Activated CD4-positive, alpha-beta T cell treated with anti-CD3 and anti-CD28 coated beads, Interleukin-2, Interleukin-6, amounts not matched to agents 100 ng/mL and 50 ng/mL, durations not matched to agents 16 hours and 8 hours (primary cell): ENCODE measurements around the gene CACNA1H.
"Not testable (repeated sequence)": the region's sequence is repeated elsewhere in the genome, so short reads cannot be mapped to it uniquely, and the experiment has no call there.

Experiments used
- DNase-seq: peaks from one replicate; pipeline ENCODE4 v3.0.0-alpha.2; 2020

The CACNA1H gene

GRCh38 chr16:1256874-1257322 is 104.0 kb downstream of the CACNA1H start:
- DNase-seq: no peak

GRCh38 chr16:1257561-1258224 is 104.8 kb downstream of the CACNA1H start:
- no peak for DNase-seq

GRCh38 chr16:1258225-1258600 is 105.3 kb downstream of the CACNA1H start:
- no peak for DNase-seq

GRCh38 chr16:1258906-1259759 is 106.2 kb downstream of the CACNA1H start:
- no peak for DNase-seq

DNA sequence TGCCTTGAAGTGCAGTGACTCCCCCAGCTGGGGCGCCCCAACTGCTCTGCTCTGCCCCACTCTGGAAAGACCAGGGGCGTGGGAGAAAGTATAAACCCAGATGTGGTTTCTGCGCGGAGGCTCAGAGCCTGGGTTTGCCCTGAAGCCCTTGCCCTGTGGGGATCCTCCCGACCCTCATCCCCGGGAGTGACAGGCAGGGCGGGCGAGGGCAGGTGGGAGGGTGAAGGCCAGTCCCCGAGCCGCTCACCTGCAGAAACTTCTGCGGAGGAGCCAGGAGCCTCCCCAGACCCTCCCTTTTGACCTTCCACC is 106.8 kb downstream of the CACNA1H start:
- no peak for DNase-seq

GRCh38 chr16:1260101-1260680 is 107.3 kb downstream of the CACNA1H start:
- DNase-seq: no peak

DNA sequence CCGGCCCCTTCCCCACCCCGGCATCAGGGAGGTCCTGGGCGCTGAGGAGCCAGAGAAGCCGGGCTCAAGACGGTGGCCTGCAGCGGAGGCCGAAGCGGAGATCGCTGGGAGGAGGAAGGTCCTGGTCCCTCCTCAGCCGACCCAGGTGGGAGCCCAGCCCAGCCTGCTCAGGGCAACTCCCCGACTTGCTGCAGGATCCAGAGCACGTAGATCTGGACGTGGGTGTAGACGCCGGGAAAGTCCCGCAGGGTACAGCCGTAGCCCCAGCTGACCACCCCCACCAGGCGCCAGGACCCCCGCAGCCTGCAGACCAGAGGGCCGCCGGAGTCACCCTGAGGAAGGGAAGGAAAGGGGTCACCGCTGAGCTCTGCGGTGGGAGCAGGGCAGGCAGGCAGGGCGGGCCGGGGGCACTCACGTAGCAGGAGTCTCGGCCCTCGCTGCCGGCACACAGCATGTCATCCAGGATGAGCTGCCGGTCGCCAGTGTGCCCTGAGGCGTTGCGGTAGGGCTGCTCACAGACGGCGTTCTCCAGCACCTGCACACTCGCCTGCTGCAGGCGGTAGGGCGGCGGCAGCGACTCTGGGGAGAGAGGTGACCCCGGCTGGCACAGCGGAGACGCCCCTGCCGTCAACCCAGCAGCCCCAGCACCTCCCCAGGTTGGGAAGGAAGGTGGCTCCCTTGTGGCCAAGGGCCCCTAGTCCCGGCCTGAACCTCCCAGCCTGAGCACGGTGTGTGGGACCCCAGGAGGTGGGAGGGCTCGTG is 108.4 kb downstream of the CACNA1H start:
- DNase-seq: no peak

DNA sequence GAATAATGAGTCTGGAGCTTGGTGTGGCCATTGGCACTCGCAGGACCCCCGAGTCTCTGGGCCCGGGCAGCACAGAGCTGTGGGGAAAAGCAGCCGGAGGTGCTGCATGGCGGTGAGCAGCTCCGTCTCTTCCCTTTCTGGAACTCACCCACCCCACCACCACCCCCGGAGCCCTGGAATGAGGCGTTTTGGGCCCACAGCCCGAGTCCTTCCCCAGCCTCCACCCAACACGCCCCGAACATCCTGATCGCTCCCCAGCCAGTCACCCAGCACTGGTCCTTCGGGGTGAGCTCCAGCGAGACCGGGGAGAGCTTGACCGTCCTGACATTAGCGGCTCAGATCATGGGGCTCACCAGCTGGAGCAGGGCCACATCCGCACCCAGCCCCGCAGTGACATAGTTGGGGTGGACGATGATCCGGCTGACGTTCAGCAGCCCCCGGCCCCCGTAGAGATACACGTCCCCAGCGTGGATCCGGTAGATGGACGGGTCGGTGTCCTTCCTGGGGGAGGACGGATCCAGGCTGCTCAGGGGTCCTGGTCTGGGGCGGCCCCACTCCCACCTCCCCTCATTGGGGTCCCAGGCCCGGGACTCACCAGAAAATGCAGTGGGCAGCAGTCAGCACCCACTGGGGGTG is 109.4 kb downstream of the CACNA1H start:
- no peak for DNase-seq

DNA sequence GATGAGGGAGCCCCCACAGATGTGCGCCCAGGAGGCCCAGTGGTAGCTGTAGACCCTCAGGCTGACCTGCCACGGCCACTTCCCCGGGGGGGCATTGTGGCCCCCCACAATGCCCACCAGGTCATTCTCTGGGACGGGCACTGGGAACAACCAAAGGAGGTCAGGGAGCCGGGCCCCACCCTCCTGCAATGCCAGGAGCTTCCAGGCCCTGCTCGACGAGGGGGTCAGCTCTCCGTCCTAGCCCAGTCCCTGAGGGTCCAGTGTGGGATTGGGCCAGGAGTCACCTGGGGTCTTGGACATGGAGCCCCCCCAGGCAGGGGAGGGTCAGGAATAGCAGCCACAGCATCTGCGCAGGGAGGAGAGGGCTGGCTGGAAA is 109.9 kb downstream of the CACNA1H start:
- DNase-seq: no peak

DNA sequence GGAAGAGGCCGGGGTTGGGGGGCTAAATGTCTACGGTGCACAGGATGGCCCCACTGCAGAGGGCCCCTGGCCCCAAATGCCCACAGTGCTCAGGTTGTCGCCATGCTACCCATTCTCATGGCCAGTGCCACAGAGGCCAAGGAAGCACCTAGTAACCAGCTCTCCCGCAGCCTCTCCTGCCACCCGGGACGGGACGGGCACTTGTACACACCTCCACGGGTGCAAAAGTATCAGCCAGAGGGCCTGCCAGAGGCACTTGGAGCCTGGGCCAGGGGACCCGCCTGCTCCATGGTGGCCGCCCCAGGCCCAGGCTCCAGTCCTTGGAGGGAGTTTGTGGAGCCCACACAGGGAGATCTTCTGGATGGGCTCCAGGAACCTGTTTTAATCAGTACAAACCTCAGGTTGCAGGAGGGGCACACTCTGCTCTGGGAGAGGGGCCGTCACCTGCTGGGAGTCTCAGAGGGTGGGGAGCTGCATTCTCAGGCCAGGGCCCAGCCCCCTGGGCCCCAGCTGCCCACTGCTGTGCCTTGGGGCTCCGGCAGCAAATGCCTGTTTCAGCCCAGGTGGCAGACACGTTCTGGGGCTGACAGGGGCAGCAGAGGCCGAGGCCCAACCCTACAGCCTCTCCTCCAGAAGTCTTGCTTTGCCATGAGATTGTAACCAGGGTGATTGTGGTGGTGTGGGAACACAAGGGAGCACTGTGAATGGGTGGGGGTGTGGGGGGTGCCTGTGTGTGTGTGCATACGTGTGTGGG is 110.9 kb downstream of the CACNA1H start:
- DNase-seq: no peak

GRCh38 chr16:1264345-1265089 is 111.6 kb downstream of the CACNA1H start:
- no peak for DNase-seq

- no peak for DNase-seq
Observed at GRCh38 chr16:1265090-1265630, 112.3 kb downstream of the CACNA1H start.

DNA sequence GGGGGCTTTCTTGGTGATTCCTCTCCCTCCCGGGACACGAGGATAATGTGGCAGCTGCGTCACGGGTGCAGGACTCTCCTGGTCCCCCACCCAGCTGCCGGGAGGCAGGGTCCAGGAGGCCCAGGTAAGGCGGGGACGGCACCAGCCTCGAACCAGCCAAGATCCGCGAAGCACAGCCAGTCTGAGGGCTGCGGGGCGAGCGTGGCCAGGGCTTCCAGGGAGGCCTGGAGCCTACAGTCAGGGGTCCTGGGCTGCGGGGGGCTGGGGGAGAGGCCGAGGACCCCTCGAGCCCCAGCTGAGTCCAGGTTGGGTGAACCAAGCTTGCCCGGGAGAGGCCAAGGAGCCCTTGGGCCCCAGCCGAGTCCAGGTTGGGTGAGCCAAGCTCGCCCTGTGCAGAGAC is 112.9 kb downstream of the CACNA1H start:
- DNase-seq: no peak

- not testable (repeated sequence) for DNase-seq
Observed at GRCh38 chr16:1269418-1269817, 116.5 kb downstream of the CACNA1H start.

- no peak for DNase-seq
Observed at GRCh38 chr16:1271380-1271723, 118.4 kb downstream of the CACNA1H start.
